MM.1S (cell line): Measurements from ENCODE around the gene TBXT.

ENCODE experiments used
- DNase-seq: peaks from one replicate; pipeline ENCODE4 v3.0.0-alpha.2; 2015
- H2AFZ ChIP-seq: fragments of 300-600 bp; sonication (generic); 2 replicates; pipeline ENCODE4 v1.6.0; 2016; ENCODE audit warnings: antibody characterized with exemption, low read length
- H3F3A ChIP-seq: fragments of 300-600 bp; sonication (generic); 2 replicates; pipeline ENCODE4 v1.6.1; 2016; ENCODE audit warnings: mild to moderate bottlenecking, antibody characterized with exemption, low read length, moderate library complexity, mixed read lengths; ENCODE audit not compliant: insufficient read depth
- H3K27ac ChIP-seq: fragments of 300-600 bp; sonication (generic); 2 replicates; pipeline ENCODE4 v1.5.1; 2016; ENCODE audit warnings: mild to moderate bottlenecking, low read length
- H3K27me3 ChIP-seq: fragments of 300-600 bp; sonication (generic); replicated peaks from 2 replicates; pipeline ENCODE4 v1.6.0; 2016; ENCODE audit warnings: low read length; ENCODE audit not compliant: insufficient read depth
- H3K36me3 ChIP-seq: fragments of 300-600 bp; sonication (generic); replicated peaks from 2 replicates; pipeline ENCODE4 v1.6.1; 2016; ENCODE audit warnings: mild to moderate bottlenecking, low read length, mixed read lengths; ENCODE audit not compliant: insufficient read depth
- H3K4me1 ChIP-seq: fragments of 300-600 bp; sonication (generic); 2 replicates; pipeline ENCODE4 v1.6.1; 2016; ENCODE audit warnings: low read length, mixed read lengths
- H3K4me2 ChIP-seq: fragments of 300-600 bp; sonication (generic); 2 replicates; pipeline ENCODE4 v1.6.0; 2016; ENCODE audit warnings: low read depth, low read length
- H3K4me3 ChIP-seq: fragments of 300-600 bp; sonication (generic); 2 replicates; pipeline ENCODE4 v1.5.1; 2016; ENCODE audit warnings: low read length, mixed read lengths
- H3K79me2 ChIP-seq: fragments of 300-600 bp; sonication (generic); 2 replicates; pipeline ENCODE4 v1.6.1; 2016; ENCODE audit warnings: mixed run types, low read length, mixed read lengths
- H3K9ac ChIP-seq: fragments of 300-600 bp; sonication (generic); 2 replicates; pipeline ENCODE4 v1.6.1; 2016; ENCODE audit warnings: low read length, mixed read lengths
- H3K9me2 ChIP-seq: fragments of 300-600 bp; sonication (generic); replicated peaks from 2 replicates; pipeline ENCODE4 v1.6.1; 2016; ENCODE audit warnings: mild to moderate bottlenecking, low read length, mixed read lengths; ENCODE audit not compliant: insufficient read depth
- H3K9me3 ChIP-seq: fragments of 300-600 bp; sonication (generic); replicated peaks from 2 replicates; pipeline ENCODE4 v1.6.1; 2016; ENCODE audit warnings: mild to moderate bottlenecking, low read length, mixed read lengths; ENCODE audit not compliant: insufficient read depth
- H4K20me1 ChIP-seq: fragments of 300-600 bp; sonication (generic); 2 replicates; pipeline ENCODE4 v1.6.1; 2016; ENCODE audit warnings: mild to moderate bottlenecking, low read length, moderate library complexity, mixed read lengths; ENCODE audit not compliant: insufficient read depth
- EZH2 ChIP-seq: fragments of 300-600 bp; sonication (generic); optimal IDR thresholded peaks from 2 replicates; pipeline ENCODE3; 2017; ENCODE audit warnings: low read depth, mild to moderate bottlenecking, antibody characterized with exemption, low read length, mixed read lengths
- EZH2phosphoT487 ChIP-seq: fragments of 300-600 bp; sonication (generic); IDR thresholded peaks from 2 replicates; pipeline ENCODE4 v1.6.1; 2018; ENCODE audit warnings: antibody characterized with exemption, low read length
- TF ChIP-seq, protein P1 (sequence below): fragments of 300-600 bp; sonication (generic); IDR thresholded peaks from 2 replicates; pipeline ENCODE4 v1.5.1; 2016; ENCODE audit warnings: antibody characterized with exemption, low read length, mixed read lengths

TBXT gene

DNA sequence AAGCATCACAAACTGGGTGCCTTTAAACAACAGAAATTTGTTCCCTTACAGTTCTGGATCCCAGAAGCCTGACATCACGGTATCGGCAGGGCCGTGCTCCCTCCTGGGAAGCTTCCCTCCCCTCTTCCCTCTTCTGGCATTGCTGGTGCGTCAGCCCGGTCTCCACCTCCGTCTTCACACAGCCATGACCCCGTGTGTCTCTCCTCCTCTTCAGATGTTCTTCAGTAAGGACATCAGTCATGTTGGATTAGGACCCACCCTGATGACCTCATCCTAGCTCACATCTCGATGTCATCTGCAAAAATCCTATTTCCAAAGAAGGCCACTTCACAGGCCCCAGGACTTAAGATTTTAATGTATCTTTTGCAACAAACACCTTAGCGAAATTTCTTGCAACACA is 38.4 kb upstream of the TBXT start:
- Histone ChIP-seq H3K9me3 (no peaks in the 10 kb centered on the region), H3K4me2 (no peak overlapping the region), H3K79me2 (no peaks in the 10 kb centered on the region), H3K4me3 (no peak overlapping the region), H3F3A (no peaks in the 10 kb centered on the region), H3K9me2 (no peaks in the 10 kb centered on the region), H3K9ac (no peak overlapping the region), H2AFZ (no peak overlapping the region), H4K20me1 (no peaks in the 10 kb centered on the region), H3K4me1 (peaks cover 6% of the 10 kb centered on the region; the same call in 1 of the 2 replicates), H3K27me3 (no peaks in the 10 kb centered on the region), H3K27ac (no peak overlapping the region), H3K36me3 (no peaks in the 10 kb centered on the region)
- TF ChIP-seq, protein P1, sequence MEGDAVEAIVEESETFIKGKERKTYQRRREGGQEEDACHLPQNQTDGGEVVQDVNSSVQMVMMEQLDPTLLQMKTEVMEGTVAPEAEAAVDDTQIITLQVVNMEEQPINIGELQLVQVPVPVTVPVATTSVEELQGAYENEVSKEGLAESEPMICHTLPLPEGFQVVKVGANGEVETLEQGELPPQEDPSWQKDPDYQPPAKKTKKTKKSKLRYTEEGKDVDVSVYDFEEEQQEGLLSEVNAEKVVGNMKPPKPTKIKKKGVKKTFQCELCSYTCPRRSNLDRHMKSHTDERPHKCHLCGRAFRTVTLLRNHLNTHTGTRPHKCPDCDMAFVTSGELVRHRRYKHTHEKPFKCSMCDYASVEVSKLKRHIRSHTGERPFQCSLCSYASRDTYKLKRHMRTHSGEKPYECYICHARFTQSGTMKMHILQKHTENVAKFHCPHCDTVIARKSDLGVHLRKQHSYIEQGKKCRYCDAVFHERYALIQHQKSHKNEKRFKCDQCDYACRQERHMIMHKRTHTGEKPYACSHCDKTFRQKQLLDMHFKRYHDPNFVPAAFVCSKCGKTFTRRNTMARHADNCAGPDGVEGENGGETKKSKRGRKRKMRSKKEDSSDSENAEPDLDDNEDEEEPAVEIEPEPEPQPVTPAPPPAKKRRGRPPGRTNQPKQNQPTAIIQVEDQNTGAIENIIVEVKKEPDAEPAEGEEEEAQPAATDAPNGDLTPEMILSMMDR = no peak
- TF ChIP-seq EZH2phosphoT487 (no peak), EZH2 (no peak)
- DNase-seq = no peak

DNA sequence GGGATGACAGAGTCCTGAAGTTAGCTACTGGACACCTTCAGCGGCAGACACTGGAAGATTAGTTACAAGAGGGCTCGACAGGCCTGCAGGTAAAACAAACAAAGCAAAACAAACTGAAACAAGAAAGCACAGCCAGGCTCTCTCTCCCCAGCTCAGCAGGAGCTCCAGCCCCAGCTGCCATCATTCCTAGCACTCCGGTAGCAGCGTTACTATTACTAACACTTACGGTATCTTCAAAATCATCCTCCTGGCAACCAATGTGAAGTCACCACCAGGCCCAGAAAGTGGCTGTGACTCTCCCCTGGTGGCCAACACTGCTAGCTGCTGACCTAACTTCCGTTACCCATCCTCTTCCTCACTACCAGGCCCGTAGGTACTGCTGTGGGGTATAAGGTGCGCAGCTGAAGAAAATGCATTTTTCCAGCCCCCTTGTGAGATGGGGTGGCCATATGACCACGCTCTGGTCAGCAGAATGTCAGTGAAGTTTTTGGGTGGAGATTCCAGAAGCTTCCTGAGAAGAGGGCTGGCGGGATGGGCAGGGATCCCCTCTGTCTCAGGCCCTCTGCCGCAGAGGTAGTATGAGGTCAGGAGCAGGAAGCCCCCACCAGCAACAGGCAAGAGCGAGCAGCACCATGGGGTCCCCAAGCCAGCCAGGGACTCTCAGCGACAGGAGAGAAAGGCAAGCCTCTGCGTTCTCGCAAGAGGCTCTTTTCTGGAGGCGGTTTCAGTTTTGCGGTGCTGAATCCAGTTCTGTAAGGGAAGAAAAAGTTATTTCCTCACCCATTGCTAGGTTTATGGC is 37.4 kb upstream of the TBXT start:
- TF ChIP-seq EZH2phosphoT487 (no peak), EZH2 (no peak)
- TF ChIP-seq, protein P1 = no peak
- Histone ChIP-seq H3K27ac (no peak overlapping the region), H3F3A (no peaks in the 10 kb centered on the region), H3K9me3 (no peaks in the 10 kb centered on the region), H3K9ac (no peak overlapping the region), H3K4me3 (no peak overlapping the region), H3K79me2 (no peaks in the 10 kb centered on the region), H3K36me3 (no peaks in the 10 kb centered on the region), H3K27me3 (no peaks in the 10 kb centered on the region), H3K4me2 (no peak overlapping the region), H4K20me1 (no peaks in the 10 kb centered on the region), H2AFZ (no peak overlapping the region), H3K9me2 (no peaks in the 10 kb centered on the region), H3K4me1 (peaks cover 6% of the 10 kb centered on the region; the same call in 1 of the 2 replicates)
- no peak for DNase-seq

DNA sequence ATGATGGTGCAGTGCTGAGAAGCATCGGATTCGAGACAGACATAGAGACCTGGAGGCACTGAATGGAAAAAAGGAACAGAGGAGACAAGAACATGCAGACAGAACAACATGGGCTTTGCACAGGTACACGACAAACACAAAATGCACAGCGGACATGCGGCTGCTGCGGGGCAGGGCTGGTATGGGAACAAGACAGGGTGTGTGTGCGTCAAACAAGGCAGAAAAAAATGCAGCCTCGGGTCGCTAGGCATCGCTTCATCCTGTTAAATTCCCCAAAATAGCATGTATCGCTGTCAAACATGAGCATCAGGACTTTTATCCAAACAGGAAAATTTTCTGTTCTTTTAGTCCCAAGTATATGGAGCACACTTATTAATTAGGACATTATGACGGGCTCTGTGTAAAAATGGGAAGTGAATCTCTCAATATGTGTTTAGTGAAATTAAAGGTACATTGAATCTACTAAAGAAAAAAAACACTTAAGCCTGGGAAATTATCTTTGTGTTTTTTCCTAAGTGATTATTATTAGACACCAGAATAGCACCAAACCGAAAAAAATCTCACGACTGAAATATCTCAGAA is 36.1 kb upstream of the TBXT start:
- Histone ChIP-seq H3K27ac (no peak overlapping the region), H3K4me1 (peaks cover 6% of the 10 kb centered on the region; the same call in 1 of the 2 replicates), H3K9me2 (no peaks in the 10 kb centered on the region), H4K20me1 (no peaks in the 10 kb centered on the region), H3F3A (no peaks in the 10 kb centered on the region), H3K9ac (no peak overlapping the region), H3K4me3 (no peak overlapping the region), H3K36me3 (no peaks in the 10 kb centered on the region), H2AFZ (no peak overlapping the region), H3K4me2 (no peak overlapping the region), H3K9me3 (no peaks in the 10 kb centered on the region), H3K27me3 (no peaks in the 10 kb centered on the region), H3K79me2 (no peaks in the 10 kb centered on the region)
- no peak for DNase-seq
- TF ChIP-seq EZH2 (no peak), EZH2phosphoT487 (no peak)
- TF ChIP-seq, protein P1 = no peak
